NCI-H128 (cell line): ENCODE data around the gene CSAG2.

ENCODE experiments used
- DNase-seq: peaks from one replicate; lab custom pipeline; 2025; ENCODE audit not compliant: unreplicated experiment; lab: John Stamatoyannopoulos, UW

Gene CSAG2

DNA sequence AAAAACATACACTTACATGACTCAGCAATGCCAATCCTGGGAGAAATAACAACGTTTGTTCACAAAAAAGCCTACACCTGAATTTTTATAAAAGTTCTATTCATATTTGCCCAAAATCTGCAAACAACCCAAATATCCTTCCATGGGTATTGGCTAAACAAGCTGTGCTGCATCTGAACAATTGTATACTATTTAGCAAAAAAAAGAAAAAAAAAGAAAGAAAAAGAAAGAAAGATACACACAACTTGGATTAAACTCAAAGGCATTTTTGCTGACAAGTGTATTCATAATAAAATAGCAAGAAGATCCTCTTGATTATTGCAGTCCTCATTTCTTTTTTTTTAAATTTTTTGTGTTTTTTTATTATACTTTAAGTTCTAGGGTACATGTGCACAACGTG is 34.9 kb downstream of the CSAG2 start:
- no peak for DNase-seq

DNA sequence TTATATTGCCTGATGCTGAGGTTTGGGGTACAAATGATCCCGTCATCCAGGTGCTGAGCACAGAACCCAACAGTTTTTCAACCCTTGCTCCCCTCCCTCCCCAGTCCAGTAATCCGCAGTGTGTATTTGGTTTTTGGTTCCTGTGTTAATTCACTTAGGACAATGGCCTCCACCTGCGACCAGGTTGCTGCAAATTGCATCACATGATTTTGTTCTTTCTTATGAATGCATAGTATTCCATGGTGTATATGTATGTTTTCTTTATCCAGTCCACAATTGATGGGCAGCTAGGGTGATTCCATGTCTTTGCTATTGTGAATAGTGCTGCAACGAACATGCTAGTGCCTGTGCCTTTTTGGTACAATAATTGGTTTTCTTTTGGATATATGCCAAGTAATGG is 46.0 kb downstream of the CSAG2 start:
- no peak for DNase-seq

DNA sequence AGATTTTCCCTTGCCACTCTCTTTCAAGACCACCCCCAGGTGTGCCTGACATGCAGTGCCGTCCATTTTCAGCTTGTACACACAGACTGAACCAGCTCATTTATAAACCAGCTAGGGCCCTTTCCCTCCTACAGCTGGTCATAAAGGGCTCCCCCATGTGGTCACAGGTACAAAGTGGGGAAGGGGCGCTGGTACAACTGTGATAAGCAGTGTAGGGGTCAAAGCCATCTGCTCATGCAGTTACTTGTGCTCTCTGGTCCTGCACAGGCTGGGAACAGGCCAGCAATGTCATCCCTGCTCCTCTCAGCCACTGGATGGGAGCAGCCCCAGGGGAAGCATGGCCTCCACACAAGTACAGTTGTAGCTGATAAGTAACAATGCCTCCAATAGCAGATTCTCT is 50.8 kb downstream of the CSAG2 start:
- no peak for DNase-seq
